HS-27A (cell line): ENCODE measurements around the gene PLAAT5.
"Not testable (repeated sequence)": the region's sequence is repeated elsewhere in the genome, so short reads cannot be mapped to it uniquely, and the experiment has no call there.

Experiments
- DNase-seq: peaks from one replicate; pipeline ENCODE4 v3.0.0-alpha.2; 2012; ENCODE audit warnings: low read depth, missing footprints

PLAAT5 gene

GRCh38 chr11:63490551-63491239 is at the start of gene PLAAT5:
Gene PLAAT5, minus strand, starts transcription at chr11:63491167. Its CDS starts 133 bp downstream, at chr11:63491034.
- DNase-seq = no peak

GRCh38 chr11:63537293-63538101 is 46.5 kb upstream of the PLAAT5 start:
- no peak for DNase-seq

GRCh38 chr11:63536669-63537292 is 45.8 kb upstream of the PLAAT5 start, which contains the start of gene PLAAT4:
Gene PLAAT4, plus strand, starts transcription at chr11:63536808. Its CDS starts 61 bp downstream, at chr11:63536869.
- no peak for DNase-seq

- DNase-seq = no peak
Observed at GRCh38 chr11:63535734-63536133, 44.8 kb upstream of the PLAAT5 start.

- no peak for DNase-seq
Observed at GRCh38 chr11:63534895-63535461, 44.0 kb upstream of the PLAAT5 start.

- no peak for DNase-seq
Observed at GRCh38 chr11:63534076-63534475, 43.1 kb upstream of the PLAAT5 start.

- no peak for DNase-seq
Observed at GRCh38 chr11:63532799-63533475, 42.0 kb upstream of the PLAAT5 start.

- no peak for DNase-seq
Observed at GRCh38 chr11:63532117-63532516, 41.1 kb upstream of the PLAAT5 start.

- DNase-seq = peak; percentile 22
Observed at GRCh38 chr11:63531074-63531792, 40.3 kb upstream of the PLAAT5 start.

- no peak for DNase-seq
Observed at GRCh38 chr11:63530021-63530420, 39.1 kb upstream of the PLAAT5 start.

GRCh38 chr11:63529373-63529772 is 38.4 kb upstream of the PLAAT5 start:
- DNase-seq = not testable (repeated sequence)

- DNase-seq = not testable (repeated sequence)
Observed at GRCh38 chr11:63528729-63529278, 37.8 kb upstream of the PLAAT5 start.

- DNase-seq = not testable (repeated sequence)
Observed at GRCh38 chr11:63528156-63528555, 37.2 kb upstream of the PLAAT5 start.

GRCh38 chr11:63527667-63528066 is 36.7 kb upstream of the PLAAT5 start:
- DNase-seq = no peak

GRCh38 chr11:63523151-63523550 is 32.2 kb upstream of the PLAAT5 start:
- no peak for DNase-seq

- DNase-seq = no peak
Observed at GRCh38 chr11:63521896-63522295, 30.9 kb upstream of the PLAAT5 start.

GRCh38 chr11:63520606-63521170 is 29.7 kb upstream of the PLAAT5 start:
- DNase-seq = no peak

- no peak for DNase-seq
Observed at GRCh38 chr11:63518548-63518947, 27.6 kb upstream of the PLAAT5 start.

- no peak for DNase-seq
Observed at GRCh38 chr11:63517156-63517555, 26.2 kb upstream of the PLAAT5 start.

- no peak for DNase-seq
Observed at GRCh38 chr11:63516109-63516508, 25.1 kb upstream of the PLAAT5 start.
